Right ventricle myocardium inferior (tissue), 1 donor: ENCODE data around the gene IL2RA. TPM values are rescaled to one million over a fixed set of nuclear protein-coding genes. Genes with fewer than 3 reads are reported as not detected.
"Not testable (repeated sequence)": the region's sequence is repeated elsewhere in the genome, so short reads cannot be mapped to it uniquely, and the experiment has no call there.

Experiments used
- ATAC-seq: fragments of 200-7000 bp; cut with Tn5 transposase; one replicate; pipeline ENCODE4 v1.9.1; 2020; ENCODE audit warnings: mild to moderate bottlenecking, moderate library complexity
- DNase-seq: peaks from one replicate; pipeline ENCODE4 v3.0.0; 2021; ENCODE audit errors: missing footprints
- intact Hi-C: fragments of 100-400 bp; cut with DNase I; formaldehyde crosslinking; loops from one replicate; pipeline ENCODE4 v1.11.0; 2022
- total RNA-seq: library from RNA; stranded (reverse); fragmentation: NEBNext Ultra II Directional; extraction: Animal tissue kit (Norgen Biotek cat#: 25700); gene quantifications from one replicate; pipeline ENCODE4 v1.2.1, GENCODE V29; 2021
- donor health status: DM: no; HTN: yes; CAD: no; lungs with severe emphysema.

IL2RA gene
- total RNA-seq, 1 donor from 2014 or later = 3.8 TPM

DNA sequence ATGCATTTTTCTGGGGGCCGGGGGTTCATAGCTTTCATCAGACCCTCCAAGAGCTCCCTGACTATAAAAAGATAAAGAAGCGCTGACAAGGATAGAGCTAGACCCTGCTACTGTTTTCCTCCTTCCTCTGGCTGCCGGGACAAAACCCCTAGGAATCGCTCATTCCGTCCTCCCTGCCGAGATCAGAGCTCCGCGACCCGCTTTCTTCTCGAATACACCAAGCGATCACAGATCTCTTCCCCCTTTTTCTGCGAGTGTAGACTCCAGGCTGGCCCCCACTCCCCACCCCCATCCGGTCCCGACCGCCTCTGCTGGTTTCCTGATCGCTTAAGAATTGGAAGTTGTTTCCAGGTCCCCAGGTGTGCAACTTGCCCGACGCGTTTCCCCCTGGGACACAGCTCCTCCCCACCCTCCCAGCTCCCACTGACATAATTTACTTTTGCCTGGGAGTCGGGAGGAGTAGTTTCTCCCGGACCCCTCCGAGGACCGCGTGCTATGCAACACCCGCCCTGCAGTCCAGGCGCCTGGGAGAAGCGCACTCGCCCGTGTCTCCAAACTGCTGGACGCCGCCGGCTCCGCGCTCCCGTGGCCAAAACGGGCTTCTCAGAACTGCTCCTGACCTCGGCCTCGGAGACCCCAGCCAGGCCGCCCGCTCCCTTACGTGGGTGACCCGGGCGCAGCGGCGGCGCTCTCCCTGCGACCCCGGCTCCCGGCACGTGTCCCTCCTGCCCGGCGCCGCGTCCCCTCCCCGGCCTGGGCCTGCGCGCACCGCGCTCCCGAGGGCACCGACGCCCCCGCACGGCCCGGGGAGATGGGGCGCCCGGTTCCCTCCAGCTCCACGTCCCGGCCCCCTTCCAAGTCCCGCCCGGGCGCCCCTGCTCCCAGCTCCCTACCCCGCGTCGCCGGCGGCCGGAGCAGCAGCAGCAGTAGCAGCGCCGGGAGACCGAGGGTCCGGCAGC, 85.4 kb downstream of the IL2RA start:
- ATAC-seq (peak; percentile 50), DNase-seq (peak; percentile 78)
- intact Hi-C loops = loop anchor here (2.0 to 10.0 kb wide), 3 partner anchors 32 to 108 kb away; partner anchors contain the start of gene RBM17

DNA sequence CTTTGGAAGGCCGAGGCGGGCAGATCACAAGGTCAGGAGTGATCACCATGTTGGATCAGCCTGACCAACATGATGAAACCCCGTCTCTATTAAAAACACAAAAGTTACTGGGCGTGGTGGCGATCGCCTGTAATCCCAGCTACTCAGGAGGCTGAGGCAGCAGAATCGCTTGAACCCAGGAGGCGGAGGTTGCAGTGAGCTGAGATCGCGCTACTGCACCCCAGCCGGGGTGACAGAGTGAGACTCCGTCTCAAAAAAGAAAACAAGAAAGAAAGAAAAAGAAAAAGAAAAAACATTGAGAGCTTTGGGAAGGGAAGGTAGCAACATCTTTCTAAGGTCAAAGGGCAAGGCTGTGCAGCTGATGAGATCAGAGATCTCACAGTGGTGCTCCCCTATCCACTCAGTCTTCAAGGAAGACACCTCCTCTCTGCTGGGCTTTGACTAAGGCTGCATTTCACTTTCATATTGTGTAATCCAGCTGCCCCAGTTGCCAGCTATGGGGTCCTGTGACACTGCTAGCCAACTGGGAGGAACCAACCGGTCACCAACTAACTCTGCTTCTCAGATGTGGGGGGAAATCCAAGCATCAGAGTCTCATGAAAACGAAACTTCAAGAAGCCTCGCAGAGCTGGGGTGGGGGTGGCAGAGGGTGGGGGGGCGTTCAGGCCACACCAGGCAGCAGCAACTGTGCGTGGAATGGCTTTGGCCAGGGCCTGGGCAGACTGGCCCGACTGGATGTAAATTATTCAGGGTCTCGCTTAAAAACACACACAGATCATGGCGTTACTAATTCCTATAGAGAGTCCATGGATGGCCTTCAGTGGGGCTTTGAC, 86.3 kb downstream of the IL2RA start:
- DNase-seq (no peak), ATAC-seq (peak; percentile 68)
- intact Hi-C loops = loop anchor here (2.0 to 10.0 kb wide), 3 partner anchors 31 to 109 kb away; partner anchors contain the start of gene RBM17

DNA sequence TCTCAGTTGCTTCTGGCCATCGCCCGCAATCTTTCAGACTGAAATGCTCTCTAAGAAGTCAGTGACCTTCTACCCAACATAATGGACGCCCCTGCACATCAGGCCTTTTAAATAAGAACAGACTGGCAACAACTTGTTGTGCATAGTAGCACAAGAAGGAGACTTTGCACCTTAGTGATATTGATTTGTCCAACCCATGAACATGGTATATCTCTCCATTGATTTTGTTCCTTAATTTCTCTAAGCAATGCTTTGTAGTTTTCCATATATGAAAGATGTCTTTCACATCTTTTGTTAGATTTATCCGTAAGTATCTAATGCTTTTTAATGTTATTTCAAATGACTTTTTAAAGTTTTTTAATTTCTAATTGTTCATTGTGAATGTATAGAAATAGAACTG, 89.1 kb downstream of the IL2RA start:
- intact Hi-C loops = loop anchor here (10.0 kb wide), 1 partner anchor 112 kb away; the partner anchor contains the start of gene RBM17
- ATAC-seq (no peak), DNase-seq (no peak)

DNA sequence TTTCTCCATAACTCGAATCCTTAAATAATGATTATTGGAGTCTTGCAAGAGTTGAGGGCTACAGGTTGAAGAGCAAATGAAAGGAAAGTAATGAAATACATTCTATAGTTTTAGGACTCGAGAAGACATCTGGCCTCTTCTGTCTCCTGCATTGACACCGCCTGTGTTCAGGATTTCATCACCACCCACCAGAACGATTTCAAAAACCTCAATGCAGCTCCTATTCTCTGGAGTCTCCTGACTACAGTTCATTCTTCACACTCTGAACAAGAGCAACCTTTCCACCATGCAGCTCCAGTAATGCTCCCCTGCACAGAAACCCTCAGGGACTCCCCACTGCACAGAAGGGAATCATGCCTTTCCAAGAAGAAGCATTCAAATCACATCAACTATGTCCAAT, 90.3 kb downstream of the IL2RA start:
- DNase-seq (no peak), ATAC-seq (peak; percentile 61)
- intact Hi-C loops = loop anchor here (10.0 kb wide), 1 partner anchor 113 kb away; the partner anchor contains the start of gene RBM17

DNA sequence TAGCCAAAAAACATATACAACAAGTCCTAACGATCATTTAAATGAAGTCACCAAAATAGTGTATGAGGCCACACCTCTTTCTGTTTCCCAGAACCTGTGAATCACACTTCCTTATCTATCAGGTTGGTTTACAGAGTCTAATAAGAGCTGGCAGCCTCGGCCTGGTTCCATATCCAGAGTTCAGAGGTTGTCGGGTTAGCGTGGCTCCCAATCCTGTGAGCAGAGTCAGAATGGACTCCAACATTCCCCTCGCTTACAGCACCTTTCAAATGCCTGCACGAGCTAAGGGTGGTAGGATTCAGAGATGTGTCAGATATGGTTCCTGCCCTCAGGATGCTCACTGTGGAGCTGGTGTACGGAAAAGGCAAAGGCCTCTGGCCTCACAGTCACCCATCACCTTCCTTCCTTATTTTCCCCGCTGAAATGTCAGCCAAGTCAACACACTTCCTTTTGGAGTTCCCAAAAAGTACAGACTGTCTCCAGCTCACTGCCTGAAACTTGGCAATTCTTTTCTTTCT, 90.8 kb downstream of the IL2RA start:
- DNase-seq (no peak), ATAC-seq (peak; percentile 69)
- intact Hi-C loops = loop anchor here (10.0 kb wide), 1 partner anchor 113 kb away; the partner anchor contains the start of gene RBM17

DNA sequence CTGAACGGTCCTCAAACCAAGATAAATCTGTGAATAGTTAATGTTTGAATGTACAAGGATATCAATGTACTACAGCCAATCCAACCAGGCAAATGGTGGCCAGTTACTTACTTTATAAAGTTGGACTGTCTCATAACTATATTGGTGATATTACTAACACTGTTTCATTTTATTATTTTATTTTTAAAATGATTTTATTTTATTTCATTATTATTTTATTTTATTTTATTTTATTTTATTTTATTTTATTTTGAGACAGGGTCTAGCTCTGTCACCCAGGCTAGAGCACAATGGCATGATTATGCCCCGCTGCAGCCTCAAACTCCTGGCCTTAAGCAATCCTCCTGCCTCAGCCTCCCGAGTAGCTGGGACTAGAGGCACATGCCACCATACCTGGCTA, 91.6 kb downstream of the IL2RA start:
- ATAC-seq = no peak
- intact Hi-C loops = loop anchor here (10.0 kb wide), 1 partner anchor 114 kb away; the partner anchor contains the start of gene RBM17
- no peak for DNase-seq

DNA sequence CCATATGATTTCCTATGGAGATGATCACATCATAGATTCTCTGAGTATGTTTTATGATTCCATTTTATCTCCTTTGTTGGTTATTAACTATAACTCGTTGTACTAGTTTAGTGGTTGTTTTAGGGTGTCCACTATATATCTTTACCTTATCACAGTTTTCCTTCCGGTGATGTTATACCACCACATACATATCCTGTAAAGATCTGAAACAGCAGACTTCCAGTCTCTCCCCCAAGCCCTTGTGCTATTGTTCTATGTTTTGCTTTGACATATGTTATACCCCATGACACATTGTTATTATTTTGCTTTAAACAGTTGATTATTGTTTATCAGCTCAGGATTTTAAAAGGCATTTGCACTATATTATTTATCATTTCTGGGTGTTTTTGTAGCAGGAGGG, 92.1 kb downstream of the IL2RA start:
- ATAC-seq (no peak), DNase-seq (no peak)
- intact Hi-C loops = loop anchor here (10.0 kb wide), 1 partner anchor 115 kb away; the partner anchor contains the start of gene RBM17

DNA sequence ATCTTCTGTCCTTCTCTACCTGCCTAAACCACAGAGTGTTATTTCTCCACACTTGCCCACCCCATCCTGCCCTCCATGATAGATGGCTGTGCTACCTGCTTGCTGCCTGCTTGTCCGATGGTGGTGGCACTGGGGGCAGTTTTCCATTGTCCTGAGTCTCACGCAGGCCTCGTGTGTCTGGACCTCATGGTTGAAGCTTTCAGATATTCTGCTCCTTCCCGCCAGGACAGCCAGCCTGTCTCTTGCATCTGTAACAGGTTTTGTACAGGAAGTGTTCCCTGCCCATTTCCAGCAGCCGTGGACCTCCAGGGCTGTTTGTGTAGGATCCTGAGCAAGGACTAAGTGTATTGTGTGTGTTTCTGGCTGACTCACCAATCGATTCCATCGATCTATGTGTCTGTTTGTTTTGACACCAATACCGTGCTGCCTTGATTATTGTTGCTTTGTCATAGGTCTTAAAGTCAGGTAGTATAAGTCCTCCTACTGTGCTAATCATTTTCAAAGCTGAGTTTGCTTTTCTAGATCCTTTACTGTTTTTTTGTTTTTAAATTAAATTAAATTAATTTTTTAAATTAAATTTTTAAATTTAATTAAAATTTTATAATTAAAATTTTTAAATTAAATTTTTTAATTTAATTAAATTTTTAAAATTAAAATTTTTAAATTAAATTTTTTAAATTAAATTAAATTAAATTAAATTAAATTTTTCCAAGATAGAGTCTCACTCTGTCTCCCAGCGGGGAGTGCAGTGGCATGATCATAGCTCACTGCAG, 93.3 kb downstream of the IL2RA start:
- DNase-seq (no peak), ATAC-seq (no peak)
- intact Hi-C loops = no loop called here

DNA sequence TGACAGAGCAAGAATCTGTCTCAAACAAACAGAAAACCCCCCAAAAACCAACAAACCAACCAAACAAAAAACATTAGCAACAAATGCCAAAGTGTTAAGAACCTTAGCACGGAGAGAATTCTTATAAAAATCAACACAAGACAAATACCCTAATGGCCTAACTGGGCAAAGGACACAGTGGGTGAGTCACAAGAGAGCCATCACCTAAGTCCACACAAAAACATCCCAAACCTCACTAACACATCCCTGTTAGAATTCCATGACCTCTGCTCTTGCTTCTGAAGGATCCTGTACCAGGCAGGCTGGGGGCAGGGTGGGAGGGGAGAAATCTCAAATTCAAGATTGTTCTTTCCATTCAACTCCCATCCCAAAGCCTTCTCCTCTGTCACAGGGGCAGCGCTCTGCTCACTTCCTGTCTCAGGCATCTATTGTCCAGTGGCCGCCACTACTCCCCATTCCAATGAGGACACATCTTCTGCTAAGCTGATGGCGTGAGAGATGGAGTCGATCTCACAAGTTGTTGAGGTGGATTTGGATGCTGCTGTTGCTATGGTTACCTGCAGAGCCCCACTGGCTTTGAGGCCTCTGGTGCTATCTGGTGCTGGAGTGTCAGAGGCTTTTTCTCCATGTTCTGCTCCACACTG, 94.0 kb downstream of the IL2RA start:
- DNase-seq (no peak), ATAC-seq (no peak)
- intact Hi-C loops = no loop called here

DNA sequence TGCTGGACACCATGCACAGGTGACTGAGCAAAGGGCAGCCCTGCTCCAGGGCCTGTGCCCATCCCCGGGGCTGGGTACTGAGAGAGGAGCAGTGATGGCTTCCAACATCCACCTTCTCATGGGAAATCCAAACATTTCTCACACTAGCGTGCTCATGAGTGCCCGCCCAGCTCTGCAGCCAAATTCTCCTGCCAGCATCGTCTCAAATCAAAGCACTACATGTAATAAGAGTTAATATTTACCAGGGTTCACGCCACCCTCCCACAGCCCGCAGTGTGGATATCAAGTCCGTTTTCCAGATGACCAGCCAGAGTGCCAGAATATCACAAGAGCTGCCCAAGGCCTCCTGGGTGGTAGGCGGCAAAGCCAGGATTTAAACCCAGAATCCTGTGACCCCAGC, 96.9 kb downstream of the IL2RA start:
- ATAC-seq = no peak
- no peak for DNase-seq
- intact Hi-C loops = no loop called here

DNA sequence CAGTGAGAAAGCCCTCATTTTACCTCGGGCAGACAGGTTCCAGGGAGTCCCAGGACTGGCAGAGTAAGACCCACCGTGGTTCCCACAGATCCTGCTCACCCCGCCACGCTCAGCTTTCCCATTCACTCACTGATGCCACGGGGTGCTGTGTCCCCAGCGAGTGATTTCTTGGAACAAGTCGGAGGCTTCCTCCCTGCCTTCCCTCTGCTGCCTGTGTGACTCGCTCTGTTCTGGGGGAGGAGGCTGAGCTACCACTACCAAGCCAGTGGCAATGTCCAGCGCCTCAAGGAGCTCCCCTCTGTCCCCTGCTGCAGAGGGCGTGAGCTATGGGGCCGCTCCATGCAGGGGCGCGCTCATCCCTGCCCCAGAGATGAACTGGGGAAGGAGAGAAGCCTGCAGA, 97.4 kb downstream of the IL2RA start:
- DNase-seq (no peak), ATAC-seq (no peak)
- intact Hi-C loops = no loop called here

DNA sequence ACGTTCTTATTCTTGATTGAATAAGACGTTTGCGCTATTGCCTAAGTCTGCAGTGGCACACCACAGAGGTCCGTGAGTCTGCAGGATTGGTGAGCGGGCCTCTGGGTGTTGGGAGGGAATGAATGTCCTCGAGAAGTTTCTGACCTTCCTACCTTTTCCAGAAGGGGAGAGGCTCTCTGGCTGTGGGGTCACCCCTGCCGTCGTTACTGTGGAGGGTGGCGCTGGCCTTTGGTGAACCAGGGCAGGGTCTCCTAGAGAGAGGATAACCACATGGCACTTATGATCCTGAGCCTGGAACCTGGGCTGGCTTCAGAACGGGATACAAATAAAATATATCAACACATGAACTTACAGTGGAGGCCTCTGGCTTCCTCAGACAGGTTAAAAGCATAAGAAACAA, 98.6 kb downstream of the IL2RA start:
- no peak for DNase-seq
- no peak for ATAC-seq

DNA sequence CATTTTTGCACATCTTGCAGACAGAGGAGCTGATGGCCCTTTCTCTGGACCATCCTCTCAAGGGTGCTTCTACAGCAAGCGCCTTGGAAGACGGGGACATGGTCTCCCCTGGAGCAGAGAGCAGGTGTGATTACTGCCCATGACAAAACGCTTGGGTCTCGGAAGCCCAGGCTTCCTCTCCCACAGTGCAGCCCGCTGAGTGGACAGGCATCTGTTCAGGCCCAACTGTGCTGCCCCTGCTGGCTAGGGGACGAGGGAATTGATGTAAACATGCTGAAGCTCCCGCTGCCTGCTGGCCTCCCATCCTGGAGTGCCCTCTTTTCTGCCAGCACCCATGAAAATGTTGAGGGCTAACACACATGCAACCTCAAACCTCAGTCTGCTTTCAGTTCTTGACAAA, 99.1 kb downstream of the IL2RA start:
- intact Hi-C loops = no loop called here
- no peak for DNase-seq
- ATAC-seq = no peak

More for the DNA sequence above, 98.6 kb downstream of the IL2RA start:
- intact Hi-C loops = no loop called here

DNA sequence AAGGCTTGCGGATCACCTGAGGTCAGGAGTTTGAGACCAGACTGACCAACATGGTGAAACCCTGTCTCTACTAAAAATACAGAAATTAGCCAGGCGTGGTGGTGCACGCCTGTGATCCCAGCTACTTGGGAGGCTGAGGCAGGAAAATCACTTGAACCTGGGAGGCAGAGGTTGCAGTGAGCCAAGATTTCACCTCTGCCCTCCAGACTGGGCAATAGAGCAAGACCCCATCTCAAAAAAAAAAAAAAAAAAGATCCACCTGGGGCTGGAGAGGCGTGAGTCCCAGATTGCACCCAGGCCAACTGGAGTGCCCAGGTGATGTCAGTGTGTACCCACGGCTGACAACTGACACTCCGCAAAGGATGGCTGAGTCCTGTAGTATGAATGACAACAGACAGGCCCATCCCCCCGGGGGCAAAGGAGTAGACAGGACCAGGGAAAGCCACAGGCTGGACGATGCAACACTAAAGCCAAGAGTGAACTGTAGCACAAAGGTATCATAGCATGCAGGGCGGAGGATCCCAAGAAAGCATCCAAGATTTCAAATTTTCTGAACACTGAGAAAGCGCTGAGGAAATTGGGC, 99.7 kb downstream of the IL2RA start:
- ATAC-seq, DNase-seq, intact Hi-C loops: not testable (repeated sequence)

DNA sequence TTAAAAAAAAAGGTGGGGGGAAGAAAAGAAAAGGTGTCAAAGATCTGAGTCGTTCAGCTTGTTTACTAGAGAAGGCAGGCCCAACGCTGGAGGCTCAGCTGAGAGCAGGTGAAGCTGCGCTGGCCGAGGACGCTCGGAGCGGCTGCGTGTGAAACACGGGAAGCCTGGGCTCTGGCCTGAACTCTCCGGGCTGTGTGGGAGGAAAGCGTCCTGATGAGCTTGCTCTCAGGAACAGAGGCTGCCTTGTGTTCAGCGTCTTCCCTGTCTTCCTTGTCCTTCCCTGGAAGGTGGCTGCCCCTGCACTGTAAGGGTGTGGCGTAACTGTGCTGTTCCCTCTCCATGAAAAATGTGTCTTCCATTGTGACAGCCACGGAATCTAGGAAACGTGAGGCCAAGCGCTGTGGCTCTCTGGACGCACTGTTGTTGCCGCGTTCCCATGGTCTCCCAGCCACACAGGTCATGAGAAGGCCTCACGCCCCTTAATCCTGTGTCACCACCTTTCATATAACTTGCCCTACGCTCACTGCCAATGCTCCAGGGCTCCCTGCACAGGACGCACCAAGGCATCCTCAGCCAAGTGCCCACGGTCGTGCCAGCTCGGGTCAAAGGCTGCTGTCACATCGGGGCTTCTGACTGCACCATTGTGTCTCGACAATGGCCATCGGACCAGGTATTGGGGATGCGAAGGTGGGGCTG, 100.6 kb downstream of the IL2RA start:
- ATAC-seq (no peak), DNase-seq (no peak)
- intact Hi-C loops = no loop called here

DNA sequence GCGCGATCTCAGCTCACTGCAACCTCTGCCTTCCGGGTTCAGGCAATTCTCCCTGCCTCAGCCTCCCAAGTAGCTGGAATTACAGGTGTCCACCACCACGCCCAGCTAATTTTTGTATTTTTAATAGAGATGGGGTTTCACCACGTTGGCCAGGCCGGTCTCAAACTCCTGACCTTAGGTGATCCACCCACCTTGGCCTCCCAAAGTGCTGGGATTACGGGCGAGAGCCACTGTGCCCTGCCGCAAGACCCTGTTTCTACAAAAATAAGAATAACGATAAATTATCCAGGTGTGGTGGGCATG, 101.2 kb downstream of the IL2RA start:
- ATAC-seq, DNase-seq, intact Hi-C loops: not testable (repeated sequence)
